ENCODE results near the gene B3GAT3. TPM values are rescaled to one million over a fixed set of nuclear protein-coding genes. Genes with fewer than 3 reads are reported as not detected.
A peak's percentile ranks its signal among the peaks of the same experiment; 100 is the strongest.

The B3GAT3 gene
- total and polyA plus RNA-seq, 10 of the 15 experiments (the other 5 are each of a cell fraction or from before 2014, with no cell fraction given) = 0.31 to 52.7 (median 29.8) TPM

GRCh38 chr11:62574363-62575071, 47.3 kb downstream of the B3GAT3 start (continued):
- TF ChIP-seq YY1 (IDR thresholded peaks at IDR 0.05; ENCODE audit: low read depth, low read length) (no peak), BCLAF1 (IDR thresholded peaks at IDR 0.05) (no peak), SRF (IDR thresholded peaks at IDR 0.05; ENCODE audit: low read depth in 2 of 2, low read length in 2 of 2) (no peak), PAX5 (IDR thresholded peaks at IDR 0.05; ENCODE audit: borderline replicate concordance, low read depth, low read length) (no peak), KLF5 (IDR thresholded peaks at IDR 0.05; ENCODE audit: partially characterized antibody) (no peak), ESRRA (IDR thresholded peaks at IDR 0.05; ENCODE audit: low read length) (no peak), FOXK2 (IDR thresholded peaks at IDR 0.05) (no peak), NR2C1 (IDR thresholded peaks at IDR 0.05) (no peak), STAT1 (conservative IDR thresholded peaks at IDR 0.05) (0 out of 2 replicates have a peak, but pooled peaks have one; percentile 61), CEBPB (IDR thresholded peaks at IDR 0.05; ENCODE audit: borderline replicate concordance in 1 of 2, low read depth in 2 of 2, low read length in 2 of 2) (no peak), ASH2L (IDR thresholded peaks at IDR 0.05; ENCODE audit: borderline replicate concordance, low read depth) (no peak), HDAC2 (IDR thresholded peaks at IDR 0.05) (no peak), KAT2A (conservative IDR thresholded peaks at IDR 0.05; ENCODE audit: control insufficient read depth, low read depth, low read length) (no peak), MEF2A (IDR thresholded peaks at IDR 0.05; ENCODE audit: insufficient read depth, low read depth, low read length) (no peak), POLR2A (IDR thresholded peaks at IDR 0.05; ENCODE audit: low read depth, low read length) (peak; percentile 61), NR2C2 (IDR thresholded peaks at IDR 0.05; ENCODE audit: borderline replicate concordance, control insufficient read depth, insufficient read length, low read depth) (no peak), TCF12 (IDR thresholded peaks at IDR 0.05; ENCODE audit: low read depth, low read length) (no peak), CREB1 (IDR thresholded peaks at IDR 0.05; ENCODE audit: low read depth) (no peak), NFIC (IDR thresholded peaks at IDR 0.05; ENCODE audit: low read depth, low read length) (no peak), YBX1 (IDR thresholded peaks at IDR 0.05) (no peak), NKRF (conservative IDR thresholded peaks at IDR 0.05) (peak; percentile 78; the same call in 1 of the 2 replicates), ZNF687 (IDR thresholded peaks at IDR 0.05) (peak; percentile 39; the same call in 1 of the 2 replicates), MTA3 (IDR thresholded peaks at IDR 0.05; ENCODE audit: borderline replicate concordance, low read length) (peak; percentile 85; the same call in 1 of the 2 replicates), TBL1XR1 (IDR thresholded peaks at IDR 0.05; ENCODE audit: low read depth, low read length) (no peak)
